Right kidney (tissue), 1 donor: ENCODE measurements around the gene IP6K2.

Experiments used
- DNase-seq: peaks from one replicate; pipeline ENCODE4 v3.0.0-alpha.2; 2016

IP6K2 gene

GRCh38 chr3:48674505-48674904 is 42.5 kb downstream of the IP6K2 start:
- no peak for DNase-seq

GRCh38 chr3:48672522-48672921 is 44.5 kb downstream of the IP6K2 start:
- DNase-seq, result no peak

- no peak for DNase-seq
Measured at GRCh38 chr3:48664929-48665328, 52.1 kb downstream of the IP6K2 start.

GRCh38 chr3:48664313-48664644 is 52.7 kb downstream of the IP6K2 start:
- no peak for DNase-seq

GRCh38 chr3:48663489-48664312 is 53.3 kb downstream of the IP6K2 start:
- peak; percentile 94 for DNase-seq

- DNase-seq, result peak; percentile 76
Measured at GRCh38 chr3:48662753-48663488, 54.1 kb downstream of the IP6K2 start, which contains the start of gene CELSR3. Gene CELSR3, minus strand, starts transcription at chr3:48662886. Its CDS starts 252 bp downstream, at chr3:48662634.

GRCh38 chr3:48662145-48662752 is 54.8 kb downstream of the IP6K2 start:
- no peak for DNase-seq

GRCh38 chr3:48661501-48662144 is 55.4 kb downstream of the IP6K2 start:
- peak; percentile 95 for DNase-seq

- DNase-seq, result no peak
Measured at GRCh38 chr3:48660800-48661400, 56.1 kb downstream of the IP6K2 start.

- no peak for DNase-seq
Measured at GRCh38 chr3:48656841-48657281, 60.2 kb downstream of the IP6K2 start.

GRCh38 chr3:48656061-48656840 is 60.8 kb downstream of the IP6K2 start:
- DNase-seq, result peak; percentile 92

- DNase-seq, result peak; percentile 16
Measured at GRCh38 chr3:48655606-48656005, 61.4 kb downstream of the IP6K2 start.

- no peak for DNase-seq
Measured at GRCh38 chr3:48655063-48655462, 62.0 kb downstream of the IP6K2 start.

GRCh38 chr3:48652923-48653715 is 63.9 kb downstream of the IP6K2 start:
- DNase-seq, result no peak

- DNase-seq, result no peak
Measured at GRCh38 chr3:48651771-48652170, 65.2 kb downstream of the IP6K2 start.

GRCh38 chr3:48650723-48651122 is 66.3 kb downstream of the IP6K2 start:
- no peak for DNase-seq

- DNase-seq, result no peak
Measured at GRCh38 chr3:48648188-48648850, 68.7 kb downstream of the IP6K2 start.

- DNase-seq, result no peak
Measured at GRCh38 chr3:48647714-48648113, 69.3 kb downstream of the IP6K2 start.

GRCh38 chr3:48644898-48645760 is 71.9 kb downstream of the IP6K2 start:
- DNase-seq, result no peak
